ENCODE results near the gene DEPDC5. TPM values are rescaled to one million over a fixed set of nuclear protein-coding genes. Genes with fewer than 3 reads are reported as not detected.
"Not testable (repeated sequence)": the region's sequence is repeated elsewhere in the genome, so short reads cannot be mapped to it uniquely, and the experiment has no call there.

The DEPDC5 gene
- total RNA-seq, 6 experiments from 2014 or later: 9.7 to 14.3 (median 12.5) TPM

DNA sequence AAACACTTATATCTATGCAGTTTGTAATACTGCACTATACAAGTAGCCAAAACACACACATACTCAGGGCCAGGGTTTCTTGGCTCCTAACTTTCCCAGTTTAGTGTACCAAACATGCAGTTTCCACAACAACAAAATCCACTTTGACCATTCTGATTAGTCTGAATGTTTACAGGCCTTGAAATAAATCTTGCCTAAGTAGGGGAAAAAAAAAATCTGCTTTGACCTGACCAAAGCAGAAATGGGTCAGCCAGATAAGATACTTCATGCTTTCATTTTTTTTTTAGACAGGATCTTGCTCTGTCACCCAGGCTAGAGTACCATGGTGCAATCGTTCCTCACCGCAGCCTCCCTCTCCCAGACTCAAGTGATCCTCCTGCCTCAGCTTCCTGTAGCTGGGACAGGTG is 14.0 kb upstream of the DEPDC5 start:
- H3K27ac Mint-ChIP-seq: peak overlapping the region; percentile 29
- no peaks in the 10 kb centered on the region for H3K9me3 Mint-ChIP-seq
- H3K27me3 Mint-ChIP-seq (ENCODE audit: insufficient read depth): no peaks in the 10 kb centered on the region
- peaks cover 36% of the 10 kb centered on the region for H3K4me1 Mint-ChIP-seq (ENCODE audit: low read depth)
- DNase-seq: no peak
- TF ChIP-seq, protein P1, sequence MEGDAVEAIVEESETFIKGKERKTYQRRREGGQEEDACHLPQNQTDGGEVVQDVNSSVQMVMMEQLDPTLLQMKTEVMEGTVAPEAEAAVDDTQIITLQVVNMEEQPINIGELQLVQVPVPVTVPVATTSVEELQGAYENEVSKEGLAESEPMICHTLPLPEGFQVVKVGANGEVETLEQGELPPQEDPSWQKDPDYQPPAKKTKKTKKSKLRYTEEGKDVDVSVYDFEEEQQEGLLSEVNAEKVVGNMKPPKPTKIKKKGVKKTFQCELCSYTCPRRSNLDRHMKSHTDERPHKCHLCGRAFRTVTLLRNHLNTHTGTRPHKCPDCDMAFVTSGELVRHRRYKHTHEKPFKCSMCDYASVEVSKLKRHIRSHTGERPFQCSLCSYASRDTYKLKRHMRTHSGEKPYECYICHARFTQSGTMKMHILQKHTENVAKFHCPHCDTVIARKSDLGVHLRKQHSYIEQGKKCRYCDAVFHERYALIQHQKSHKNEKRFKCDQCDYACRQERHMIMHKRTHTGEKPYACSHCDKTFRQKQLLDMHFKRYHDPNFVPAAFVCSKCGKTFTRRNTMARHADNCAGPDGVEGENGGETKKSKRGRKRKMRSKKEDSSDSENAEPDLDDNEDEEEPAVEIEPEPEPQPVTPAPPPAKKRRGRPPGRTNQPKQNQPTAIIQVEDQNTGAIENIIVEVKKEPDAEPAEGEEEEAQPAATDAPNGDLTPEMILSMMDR (IDR thresholded peaks at IDR 0.05): no peak
- H3K4me3 Mint-ChIP-seq: no peak overlapping the region
- H3K36me3 Mint-ChIP-seq (ENCODE audit: low read depth): peaks cover 28% of the 10 kb centered on the region

DNA sequence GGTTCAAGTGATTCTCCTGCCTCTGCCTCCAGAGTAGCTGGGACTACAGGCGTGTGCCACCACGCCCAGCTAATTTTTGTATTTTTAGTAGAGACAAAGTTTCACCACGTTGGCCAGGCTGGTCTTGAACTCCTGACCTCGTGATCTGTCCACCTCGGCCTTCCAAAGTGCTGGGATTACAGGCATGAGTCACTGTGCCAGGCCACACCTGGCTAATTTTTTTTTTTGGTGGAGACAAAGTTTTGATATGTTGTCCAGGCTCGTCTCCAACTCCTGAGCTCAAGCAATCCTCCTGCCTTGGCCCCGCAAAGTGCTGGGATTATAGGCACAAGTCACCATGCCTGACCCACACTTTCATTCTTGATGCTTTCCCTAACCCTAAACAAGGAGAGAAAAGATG is 13.5 kb upstream of the DEPDC5 start:
- not testable (repeated sequence) for H3K4me3 Mint-ChIP-seq; H3K27ac Mint-ChIP-seq; DNase-seq; H3K27me3 Mint-ChIP-seq (ENCODE audit: insufficient read depth); H3K9me3 Mint-ChIP-seq
- peaks cover 31% of the 10 kb centered on the region for H3K4me1 Mint-ChIP-seq (ENCODE audit: low read depth)
- peaks cover 27% of the 10 kb centered on the region for H3K36me3 Mint-ChIP-seq (ENCODE audit: low read depth)

DNA sequence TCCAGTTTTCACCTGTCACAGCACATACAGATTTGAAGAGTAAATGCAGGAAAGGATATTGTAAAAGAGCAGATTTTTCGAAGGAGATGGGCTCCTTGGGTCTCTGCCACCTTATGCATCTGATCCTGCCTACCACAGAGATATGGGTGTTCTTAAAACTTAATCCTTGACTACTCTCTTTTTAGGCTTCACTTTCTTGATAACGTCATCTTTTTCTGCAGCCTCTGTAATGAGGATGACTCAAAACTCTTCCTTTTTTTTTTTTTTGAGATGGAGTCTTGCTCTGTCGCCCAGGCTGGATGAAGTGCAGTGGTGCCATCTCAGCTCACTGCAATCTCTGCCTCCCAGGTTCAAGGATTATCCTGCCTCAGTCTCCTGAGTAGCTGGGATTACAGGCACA is 11.7 kb upstream of the DEPDC5 start:
- Mint-ChIP-seq H3K4me3 (no peak overlapping the region), H3K27me3 (ENCODE audit: insufficient read depth) (no peaks in the 10 kb centered on the region), H3K9me3 (no peaks in the 10 kb centered on the region), H3K36me3 (ENCODE audit: low read depth) (peaks cover 27% of the 10 kb centered on the region), H3K27ac (no peak overlapping the region; the same call in 1 of the 2 replicates), H3K4me1 (ENCODE audit: low read depth) (peaks cover 30% of the 10 kb centered on the region; the same call in 1 of the 2 replicates)
- no peak for DNase-seq
- TF ChIP-seq, protein P1 (IDR thresholded peaks at IDR 0.05): no peak

DNA sequence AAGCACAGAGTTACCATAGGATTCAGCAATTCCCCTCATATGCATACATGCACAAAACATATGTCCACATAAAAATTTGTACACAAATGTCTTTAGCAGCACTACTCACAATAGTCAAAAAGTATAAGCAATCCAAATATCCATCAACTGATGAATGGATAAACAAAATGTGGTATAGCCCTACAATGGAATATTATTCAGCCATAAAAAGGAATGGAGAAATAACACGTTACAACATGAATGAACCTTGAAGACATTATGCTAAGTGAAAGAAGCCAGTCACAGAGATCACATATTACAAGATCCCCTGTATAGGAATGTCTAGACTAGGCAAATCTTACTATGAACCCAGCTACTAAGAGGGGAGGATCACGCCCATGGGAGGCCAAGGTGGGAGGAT is 11.1 kb upstream of the DEPDC5 start:
- H3K27me3 Mint-ChIP-seq (ENCODE audit: insufficient read depth): no peaks in the 10 kb centered on the region
- TF ChIP-seq, protein P1 (IDR thresholded peaks at IDR 0.05): no peak
- H3K36me3 Mint-ChIP-seq (ENCODE audit: low read depth): peaks cover 30% of the 10 kb centered on the region
- H3K27ac Mint-ChIP-seq: no peak overlapping the region
- H3K9me3 Mint-ChIP-seq: no peaks in the 10 kb centered on the region
- no peak for DNase-seq
- no peak overlapping the region for H3K4me3 Mint-ChIP-seq
- peaks cover 35% of the 10 kb centered on the region for H3K4me1 Mint-ChIP-seq (ENCODE audit: low read depth)

DNA sequence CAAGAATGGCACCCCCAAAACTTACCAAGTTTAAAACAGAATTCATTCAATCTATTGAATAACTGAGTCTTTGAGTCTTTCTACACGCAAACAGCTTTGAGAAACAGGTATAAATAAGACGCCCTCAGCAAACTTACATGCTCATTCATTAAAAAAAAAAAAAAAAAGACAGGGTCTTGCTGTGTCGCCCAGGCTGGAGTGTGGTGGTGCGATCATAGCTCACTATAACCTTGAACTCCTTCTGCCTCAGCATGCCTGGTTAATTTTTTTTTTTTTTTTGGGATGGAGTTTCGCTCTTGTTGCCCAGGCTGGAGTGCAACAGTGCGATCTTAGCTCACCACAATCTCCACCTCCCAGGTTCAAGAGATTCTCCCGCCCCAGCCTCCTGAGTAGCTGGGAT is 9.9 kb upstream of the DEPDC5 start:
- peaks cover 40% of the 10 kb centered on the region for H3K4me1 Mint-ChIP-seq (ENCODE audit: low read depth)
- no peaks in the 10 kb centered on the region for H3K9me3 Mint-ChIP-seq
- H3K27me3 Mint-ChIP-seq (ENCODE audit: insufficient read depth): no peaks in the 10 kb centered on the region
- H3K27ac Mint-ChIP-seq: no peak overlapping the region
- TF ChIP-seq, protein P1 (IDR thresholded peaks at IDR 0.05): no peak
- no peak for DNase-seq
- peaks cover 27% of the 10 kb centered on the region for H3K36me3 Mint-ChIP-seq (ENCODE audit: low read depth)
- no peak overlapping the region for H3K4me3 Mint-ChIP-seq

DNA sequence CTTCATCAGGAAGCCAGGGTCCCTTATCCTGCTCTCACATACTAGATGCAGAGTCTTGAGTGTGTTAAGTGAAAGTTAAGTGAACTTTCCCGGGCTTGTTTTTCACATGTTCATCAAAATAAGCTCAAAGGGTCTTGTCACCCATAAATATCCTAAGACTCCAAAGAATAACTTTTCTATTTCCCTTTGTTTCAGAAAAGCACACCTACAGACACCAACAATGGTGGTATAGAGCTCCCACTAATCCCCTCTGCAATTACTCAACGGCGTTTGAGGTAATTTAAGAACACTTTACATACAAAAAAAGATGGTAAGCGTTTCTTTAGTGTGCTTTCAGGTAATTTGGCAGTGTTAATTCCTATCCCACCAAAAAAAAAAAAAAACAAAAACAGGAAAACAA is 6.4 kb upstream of the DEPDC5 start:
- H3K4me1 Mint-ChIP-seq (ENCODE audit: low read depth): peaks cover 31% of the 10 kb centered on the region
- H3K27ac Mint-ChIP-seq: peak overlapping the region; percentile 51
- DNase-seq: no peak
- H3K4me3 Mint-ChIP-seq: peak overlapping the region; percentile 94
- no peaks in the 10 kb centered on the region for H3K9me3 Mint-ChIP-seq
- TF ChIP-seq, protein P1 (IDR thresholded peaks at IDR 0.05): no peak
- no peaks in the 10 kb centered on the region for H3K27me3 Mint-ChIP-seq (ENCODE audit: insufficient read depth)
- peaks cover 20% of the 10 kb centered on the region for H3K36me3 Mint-ChIP-seq (ENCODE audit: low read depth)
